ENCODE data around the gene LSM6. TPM values are rescaled to one million over a fixed set of nuclear protein-coding genes. Genes with fewer than 3 reads are reported as not detected.

LSM6 gene
- polyA plus RNA-seq, 1 of the 3 experiments (the other 2 are of a cell fraction), result 32.5 TPM

DNA sequence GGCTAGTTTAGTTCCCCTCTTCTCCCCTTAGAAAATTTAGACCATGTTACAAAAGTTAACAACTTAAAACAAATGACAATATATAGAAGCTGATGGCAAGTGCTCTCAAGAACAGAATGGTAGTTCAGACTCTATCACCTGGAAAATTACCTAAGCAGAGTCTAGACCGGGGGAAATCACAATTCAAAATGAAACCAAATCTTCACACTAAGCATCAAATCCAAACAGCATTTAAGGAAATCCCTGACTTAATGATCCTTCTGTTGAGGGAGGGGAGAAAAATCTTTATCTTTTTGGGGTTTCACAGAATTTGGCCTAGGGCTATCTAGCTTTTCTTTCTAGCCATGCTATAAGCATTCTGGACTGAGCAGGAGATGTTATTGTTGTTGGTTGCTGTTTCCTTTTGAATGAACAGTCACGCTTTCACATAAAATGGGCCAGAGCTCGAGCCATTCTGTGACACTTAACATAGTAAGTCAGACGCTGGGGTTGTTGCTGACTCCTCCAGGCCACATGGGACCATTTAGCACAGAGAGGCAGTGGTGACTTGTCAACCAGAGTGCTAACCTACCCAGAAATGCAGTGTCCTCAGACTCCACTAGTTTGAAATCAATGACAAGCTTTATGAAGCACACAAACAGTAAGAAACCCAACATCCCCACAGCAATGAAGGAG, 16.0 kb upstream of the LSM6 start (continued):
- no peak for TF ChIP-seq FOXM1 (IDR thresholded peaks at IDR 0.05; ENCODE audit: low read depth)
- TF ChIP-seq, protein P1, sequence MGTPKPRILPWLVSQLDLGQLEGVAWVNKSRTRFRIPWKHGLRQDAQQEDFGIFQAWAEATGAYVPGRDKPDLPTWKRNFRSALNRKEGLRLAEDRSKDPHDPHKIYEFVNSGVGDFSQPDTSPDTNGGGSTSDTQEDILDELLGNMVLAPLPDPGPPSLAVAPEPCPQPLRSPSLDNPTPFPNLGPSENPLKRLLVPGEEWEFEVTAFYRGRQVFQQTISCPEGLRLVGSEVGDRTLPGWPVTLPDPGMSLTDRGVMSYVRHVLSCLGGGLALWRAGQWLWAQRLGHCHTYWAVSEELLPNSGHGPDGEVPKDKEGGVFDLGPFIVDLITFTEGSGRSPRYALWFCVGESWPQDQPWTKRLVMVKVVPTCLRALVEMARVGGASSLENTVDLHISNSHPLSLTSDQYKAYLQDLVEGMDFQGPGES (IDR thresholded peaks at IDR 0.05; ENCODE audit: low read depth, low read length), result no peak
- TF ChIP-seq TAF1 (IDR thresholded peaks at IDR 0.05; ENCODE audit: borderline replicate concordance, low read depth, low read length), result no peak
- no peak for TF ChIP-seq JUND (IDR thresholded peaks at IDR 0.05)

DNA sequence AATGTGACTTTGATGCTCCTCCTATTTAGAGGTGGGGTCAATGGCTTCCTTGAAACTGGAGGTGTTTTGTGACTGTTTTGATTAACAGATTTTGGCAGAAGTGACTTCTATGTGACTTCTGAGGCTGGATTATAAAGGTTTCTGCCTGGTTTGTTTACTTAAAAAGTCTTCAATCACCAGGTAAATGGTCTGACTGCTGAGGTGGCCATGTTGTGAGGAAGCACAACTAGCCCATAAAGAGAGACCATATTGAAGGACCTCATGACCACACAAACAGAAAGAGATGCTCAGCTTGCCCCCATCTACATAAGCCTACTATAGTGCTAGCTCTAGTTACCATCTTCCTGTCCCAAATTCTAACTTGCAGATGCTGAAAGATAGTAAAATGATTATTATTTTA, 14.3 kb upstream of the LSM6 start:
- Histone ChIP-seq H3K27ac (ENCODE audit: low read depth in 2 of 2, low read length in 1 of 2) (no peak overlapping the region), H3K36me3 (replicated peaks in 1 of 2; ENCODE audit: control insufficient read depth in 1 of 2, insufficient read depth in 2 of 2, low read length in 1 of 2) (no peaks in the 10 kb centered on the region), H2AFZ (ENCODE audit: low read depth) (no peak overlapping the region), H3K4me3 (ENCODE audit: low read depth in 2 of 2, low read length in 1 of 2) (no peak overlapping the region), H3K9me2 (no peaks in the 10 kb centered on the region), H4K20me1 (ENCODE audit: insufficient read depth) (no peaks in the 10 kb centered on the region), H3F3A (replicated peaks; ENCODE audit: insufficient read depth) (no peaks in the 10 kb centered on the region), H3K9me3 (no peaks in the 10 kb centered on the region), H3K27me3 (ENCODE audit: insufficient read depth) (no peaks in the 10 kb centered on the region), H3K4me1 (ENCODE audit: control insufficient read depth in 1 of 2, insufficient read depth in 2 of 2, low read depth in 1 of 2, low read length in 1 of 2) (no peaks in the 10 kb centered on the region), H3K79me2 (ENCODE audit: insufficient read depth) (no peaks in the 10 kb centered on the region), H3K4me2 (no peak overlapping the region), H3K9ac (no peak overlapping the region)
- ChIA-PET POLR2A (no interaction called here), CTCF (interaction anchor here (1.4 kb wide), 1 partner anchor 544 kb away, joined by 3 read pairs; no protein-coding TSS in a partner anchor)
- no peak for DNase-seq
- no peak for TF ChIP-seq GABPA (IDR thresholded peaks at IDR 0.05; ENCODE audit: low read depth)
- no peak for TF ChIP-seq TEAD4 (IDR thresholded peaks at IDR 0.05; ENCODE audit: borderline replicate concordance, insufficient read depth)
- TF ChIP-seq NRF1 (IDR thresholded peaks at IDR 0.05; ENCODE audit: low read depth, low read length), result no peak
- no peak for TF ChIP-seq MXI1 (IDR thresholded peaks at IDR 0.05; ENCODE audit: low read depth, low read length)
- no peak for TF ChIP-seq FOXM1 (IDR thresholded peaks at IDR 0.05; ENCODE audit: low read depth)

DNA sequence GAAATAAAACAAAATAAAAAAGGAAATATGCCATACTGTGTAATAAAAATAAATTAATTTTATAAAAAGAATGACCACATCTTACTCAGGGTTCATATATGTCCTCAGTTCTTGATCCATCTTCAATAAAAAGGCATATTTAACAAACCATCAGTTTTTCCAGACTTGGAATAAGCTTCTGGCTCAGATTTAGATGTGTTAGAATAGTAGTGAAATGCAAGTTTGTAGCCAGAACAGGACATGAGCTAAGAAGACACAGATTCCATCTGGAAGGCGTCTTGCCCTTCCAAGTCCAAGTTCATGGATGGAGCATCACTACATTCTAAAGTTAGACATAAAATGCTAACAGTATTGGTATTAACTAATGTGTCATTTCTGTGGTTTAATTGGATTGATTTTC, 10.3 kb upstream of the LSM6 start:
- no peaks in the 10 kb centered on the region for H3K36me3 ChIP-seq (replicated peaks in 1 of 2; ENCODE audit: control insufficient read depth in 1 of 2, insufficient read depth in 2 of 2, low read length in 1 of 2)
- no peak overlapping the region for H3K4me3 ChIP-seq (ENCODE audit: low read depth in 2 of 2, low read length in 1 of 2)
- no peaks in the 10 kb centered on the region for H3K79me2 ChIP-seq (ENCODE audit: insufficient read depth)
- H3K9me3 ChIP-seq, result no peaks in the 10 kb centered on the region
- H3F3A ChIP-seq (replicated peaks; ENCODE audit: insufficient read depth), result no peaks in the 10 kb centered on the region
- DNase-seq, result no peak
- CTCF ChIA-PET, result no interaction called here
- WGBS (ENCODE audit: low lambda C conversion rate), result 42% methylated on average over 1 of the region's 1 CpG
- H3K27ac ChIP-seq (ENCODE audit: low read depth in 2 of 2, low read length in 1 of 2), result no peak overlapping the region
- H3K9me2 ChIP-seq, result no peaks in the 10 kb centered on the region
- no peaks in the 10 kb centered on the region for H3K4me1 ChIP-seq (ENCODE audit: control insufficient read depth in 1 of 2, insufficient read depth in 2 of 2, low read depth in 1 of 2, low read length in 1 of 2)
- H3K4me2 ChIP-seq, result no peak overlapping the region
- POLR2A ChIA-PET, result no interaction called here
- H2AFZ ChIP-seq (ENCODE audit: low read depth), result no peak overlapping the region; the same call in 1 of the 2 replicates
- no peaks in the 10 kb centered on the region for H4K20me1 ChIP-seq (ENCODE audit: insufficient read depth)
- H3K27me3 ChIP-seq (ENCODE audit: insufficient read depth), result no peaks in the 10 kb centered on the region
- no peak overlapping the region for H3K9ac ChIP-seq
- TF ChIP-seq NFIC (IDR thresholded peaks at IDR 0.05; ENCODE audit: borderline replicate concordance) (no peak), EP300 (IDR thresholded peaks at IDR 0.05; ENCODE audit: borderline replicate concordance in 1 of 2, low read depth in 1 of 2, low read length in 1 of 2) (no peak), RAD21 (IDR thresholded peaks at IDR 0.05; ENCODE audit: low read length) (no peak), GATA2 (CRISPR knock-in tag; IDR thresholded peaks at IDR 0.05) (no peak), MXI1 (IDR thresholded peaks at IDR 0.05; ENCODE audit: low read depth, low read length) (no peak), TAF1 (IDR thresholded peaks at IDR 0.05; ENCODE audit: borderline replicate concordance, low read depth, low read length) (no peak), YY1 (IDR thresholded peaks at IDR 0.05; ENCODE audit: low read depth) (no peak), GABPA (IDR thresholded peaks at IDR 0.05; ENCODE audit: low read depth) (no peak), CHD2 (IDR thresholded peaks at IDR 0.05; ENCODE audit: low read length, partially characterized antibody) (no peak), SIN3A (IDR thresholded peaks at IDR 0.05; ENCODE audit: borderline replicate concordance, low read depth, low read length) (no peak)
- TF ChIP-seq, protein P1 (IDR thresholded peaks at IDR 0.05; ENCODE audit: low read depth, low read length), result no peak
- TF ChIP-seq, protein P2, sequence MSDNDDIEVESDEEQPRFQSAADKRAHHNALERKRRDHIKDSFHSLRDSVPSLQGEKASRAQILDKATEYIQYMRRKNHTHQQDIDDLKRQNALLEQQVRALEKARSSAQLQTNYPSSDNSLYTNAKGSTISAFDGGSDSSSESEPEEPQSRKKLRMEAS (IDR thresholded peaks at IDR 0.05; ENCODE audit: low read depth), result no peak
- TF ChIP-seq, protein P3, sequence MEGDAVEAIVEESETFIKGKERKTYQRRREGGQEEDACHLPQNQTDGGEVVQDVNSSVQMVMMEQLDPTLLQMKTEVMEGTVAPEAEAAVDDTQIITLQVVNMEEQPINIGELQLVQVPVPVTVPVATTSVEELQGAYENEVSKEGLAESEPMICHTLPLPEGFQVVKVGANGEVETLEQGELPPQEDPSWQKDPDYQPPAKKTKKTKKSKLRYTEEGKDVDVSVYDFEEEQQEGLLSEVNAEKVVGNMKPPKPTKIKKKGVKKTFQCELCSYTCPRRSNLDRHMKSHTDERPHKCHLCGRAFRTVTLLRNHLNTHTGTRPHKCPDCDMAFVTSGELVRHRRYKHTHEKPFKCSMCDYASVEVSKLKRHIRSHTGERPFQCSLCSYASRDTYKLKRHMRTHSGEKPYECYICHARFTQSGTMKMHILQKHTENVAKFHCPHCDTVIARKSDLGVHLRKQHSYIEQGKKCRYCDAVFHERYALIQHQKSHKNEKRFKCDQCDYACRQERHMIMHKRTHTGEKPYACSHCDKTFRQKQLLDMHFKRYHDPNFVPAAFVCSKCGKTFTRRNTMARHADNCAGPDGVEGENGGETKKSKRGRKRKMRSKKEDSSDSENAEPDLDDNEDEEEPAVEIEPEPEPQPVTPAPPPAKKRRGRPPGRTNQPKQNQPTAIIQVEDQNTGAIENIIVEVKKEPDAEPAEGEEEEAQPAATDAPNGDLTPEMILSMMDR (IDR thresholded peaks at IDR 0.05), result no peak

All from SK-N-SH (cell line).